ENCODE results near the gene SLC16A2. TPM values are rescaled to one million over a fixed set of nuclear protein-coding genes. Genes with fewer than 3 reads are reported as not detected.

Gene SLC16A2
- total RNA-seq, 3 donors from 2014 or later: 1.3 to 7.9 (median 2.3) TPM

- TF ChIP-seq, protein P1, sequence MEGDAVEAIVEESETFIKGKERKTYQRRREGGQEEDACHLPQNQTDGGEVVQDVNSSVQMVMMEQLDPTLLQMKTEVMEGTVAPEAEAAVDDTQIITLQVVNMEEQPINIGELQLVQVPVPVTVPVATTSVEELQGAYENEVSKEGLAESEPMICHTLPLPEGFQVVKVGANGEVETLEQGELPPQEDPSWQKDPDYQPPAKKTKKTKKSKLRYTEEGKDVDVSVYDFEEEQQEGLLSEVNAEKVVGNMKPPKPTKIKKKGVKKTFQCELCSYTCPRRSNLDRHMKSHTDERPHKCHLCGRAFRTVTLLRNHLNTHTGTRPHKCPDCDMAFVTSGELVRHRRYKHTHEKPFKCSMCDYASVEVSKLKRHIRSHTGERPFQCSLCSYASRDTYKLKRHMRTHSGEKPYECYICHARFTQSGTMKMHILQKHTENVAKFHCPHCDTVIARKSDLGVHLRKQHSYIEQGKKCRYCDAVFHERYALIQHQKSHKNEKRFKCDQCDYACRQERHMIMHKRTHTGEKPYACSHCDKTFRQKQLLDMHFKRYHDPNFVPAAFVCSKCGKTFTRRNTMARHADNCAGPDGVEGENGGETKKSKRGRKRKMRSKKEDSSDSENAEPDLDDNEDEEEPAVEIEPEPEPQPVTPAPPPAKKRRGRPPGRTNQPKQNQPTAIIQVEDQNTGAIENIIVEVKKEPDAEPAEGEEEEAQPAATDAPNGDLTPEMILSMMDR (IDR thresholded peaks at IDR 0.05): no peak
- Histone ChIP-seq H3K4me3 (no peak overlapping the region), H3K36me3 (ENCODE audit: low read depth) (no peaks in the 10 kb centered on the region), H3K9me3 (no peaks in the 10 kb centered on the region), H3K4me1 (ENCODE audit: low read depth) (peaks cover 3% of the 10 kb centered on the region)
- peak; percentile 87 for ATAC-seq
- intact Hi-C loops (cut with DNase I, micrococcal nuclease): no loop called here
- peak; percentile 76 to 84 (median 80) for DNase-seq
Observed at GRCh38 chrX:74535408-74536151, 114.3 kb downstream of the SLC16A2 start.

DNA sequence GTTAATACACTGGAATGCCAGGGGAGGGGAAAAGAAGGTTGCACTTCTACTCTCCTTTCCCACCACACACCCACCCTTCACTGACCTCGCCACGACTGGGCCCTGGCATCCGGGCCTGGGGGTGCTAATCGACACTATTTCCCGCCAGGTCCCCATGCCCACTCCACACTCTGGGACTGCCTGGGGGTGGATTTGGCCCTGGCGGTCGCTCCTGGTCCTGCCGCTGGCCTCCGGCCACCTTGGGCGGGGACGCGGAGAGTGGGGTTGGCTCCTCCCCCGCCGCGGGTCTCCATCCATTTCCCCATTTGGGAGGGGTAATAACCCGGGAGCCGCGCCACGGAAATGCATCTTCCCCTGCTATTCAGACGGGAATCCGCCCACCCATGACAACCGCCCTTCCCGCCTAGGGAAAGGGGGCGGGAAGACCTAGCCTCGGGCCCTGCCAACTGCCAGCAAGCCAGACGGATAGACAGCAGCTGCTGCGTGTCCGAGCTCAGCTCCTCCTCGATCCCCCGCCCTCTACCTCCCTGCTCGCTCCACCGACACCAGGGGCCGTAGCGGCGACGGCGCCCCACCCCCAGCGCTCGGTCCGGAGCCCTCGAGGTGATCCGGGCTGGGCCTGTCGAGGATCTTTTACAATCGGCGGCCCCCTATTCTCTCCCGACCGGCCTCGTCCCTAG is 115.0 kb downstream of the SLC16A2 start:
- ATAC-seq (peak; percentile 84), DNase-seq (peak; percentile 72 to 86 (median 80))
- TF ChIP-seq, protein P1 (IDR thresholded peaks at IDR 0.05): no peak
- H3K9me3 ChIP-seq: no peaks in the 10 kb centered on the region
- H3K4me1 ChIP-seq (ENCODE audit: low read depth): peaks cover 3% of the 10 kb centered on the region
- H3K36me3 ChIP-seq (ENCODE audit: low read depth): no peaks in the 10 kb centered on the region
- no peak overlapping the region for H3K4me3 ChIP-seq
- intact Hi-C loops (cut with DNase I, micrococcal nuclease): no loop called here

- H3K9me3 ChIP-seq: no peaks in the 10 kb centered on the region
- H3K4me1 ChIP-seq (ENCODE audit: low read depth): peaks cover 3% of the 10 kb centered on the region
- TF ChIP-seq, protein P1 (IDR thresholded peaks at IDR 0.05): no peak
- peak; percentile 50 for ATAC-seq
- intact Hi-C loops (cut with DNase I, micrococcal nuclease): no loop called here
- DNase-seq: no peak
- no peaks in the 10 kb centered on the region for H3K36me3 ChIP-seq (ENCODE audit: low read depth)
- no peak overlapping the region for H3K4me3 ChIP-seq
Observed at GRCh38 chrX:74536832-74537371, 115.6 kb downstream of the SLC16A2 start.

DNA sequence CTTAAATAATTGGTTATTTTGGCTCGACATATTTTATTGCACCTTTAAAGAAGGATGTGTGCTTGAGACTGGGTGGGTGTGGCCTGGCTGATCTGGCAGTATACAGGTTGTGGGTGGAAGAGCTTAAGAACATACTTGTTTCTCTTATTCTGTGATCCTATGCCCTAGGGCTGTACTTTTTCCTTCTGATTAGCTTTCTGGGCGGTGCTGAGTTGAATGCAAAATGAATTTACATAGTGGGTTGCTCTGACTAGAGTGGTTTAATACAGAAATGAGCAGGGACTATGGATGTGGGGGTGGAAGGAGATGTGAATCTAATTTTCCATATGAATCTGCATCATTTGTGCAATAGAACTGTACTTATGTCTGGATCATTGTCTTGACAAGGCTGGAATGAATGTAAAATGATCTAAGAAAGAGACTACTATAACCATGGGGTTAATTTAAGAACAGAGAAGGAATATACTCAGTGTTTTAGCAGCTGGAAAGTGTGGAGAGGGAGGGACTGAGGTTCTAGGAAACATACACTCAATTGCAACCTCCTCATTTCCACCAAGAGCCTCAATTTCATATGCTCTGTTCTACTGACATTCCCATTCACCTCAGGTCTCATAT is 119.4 kb downstream of the SLC16A2 start:
- Histone ChIP-seq H3K9me3 (no peaks in the 10 kb centered on the region), H3K4me1 (ENCODE audit: low read depth) (no peaks in the 10 kb centered on the region), H3K36me3 (ENCODE audit: low read depth) (no peaks in the 10 kb centered on the region), H3K4me3 (no peak overlapping the region)
- ATAC-seq (no peak), DNase-seq (no peak)
- intact Hi-C loops (cut with DNase I, micrococcal nuclease): no loop called here
- TF ChIP-seq, protein P1 (IDR thresholded peaks at IDR 0.05): no peak

DNA sequence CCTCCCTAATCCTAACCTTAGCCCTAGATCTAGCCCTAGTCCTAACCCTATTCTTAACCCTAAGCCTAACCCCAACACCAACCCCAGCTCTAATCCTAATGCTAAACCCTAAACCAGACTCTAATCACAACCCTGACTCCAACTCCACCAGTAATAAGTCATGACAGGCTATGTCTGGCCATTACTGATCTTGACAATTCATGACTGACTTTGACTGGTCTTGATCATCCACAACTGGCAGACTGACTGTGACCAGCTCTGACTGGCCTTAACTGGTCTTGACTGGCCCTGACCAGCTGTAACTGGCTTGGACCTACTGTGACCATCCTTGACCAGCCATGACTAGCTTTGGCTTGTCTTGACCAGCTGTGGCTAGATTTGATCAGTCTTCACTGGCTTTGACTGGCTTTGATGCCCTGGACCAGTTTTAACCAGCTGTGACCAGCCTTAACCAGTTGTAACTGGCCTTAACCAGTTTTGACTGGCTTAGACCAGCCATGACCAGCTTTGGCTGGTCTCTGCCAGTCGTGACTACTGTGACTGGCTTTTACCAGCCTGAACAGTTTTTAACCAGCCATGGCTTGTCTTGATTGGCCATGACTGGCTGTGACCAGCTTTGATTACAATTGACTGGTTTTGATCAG is 124.7 kb downstream of the SLC16A2 start:
- Histone ChIP-seq H3K4me1 (ENCODE audit: low read depth) (no peaks in the 10 kb centered on the region), H3K9me3 (no peaks in the 10 kb centered on the region), H3K36me3 (ENCODE audit: low read depth) (no peaks in the 10 kb centered on the region), H3K4me3 (no peak overlapping the region)
- ATAC-seq: no peak
- TF ChIP-seq, protein P1 (IDR thresholded peaks at IDR 0.05): no peak
- DNase-seq: no peak
- intact Hi-C loops (cut with DNase I, micrococcal nuclease): no loop called here

All from mucosa of descending colon (tissue), 3 donors.